ENCODE data around the gene SLC7A4. TPM values are rescaled to one million over a fixed set of nuclear protein-coding genes. Genes with fewer than 3 reads are reported as not detected.

Gene SLC7A4
- polyA plus RNA-seq, 1 of the 3 experiments (the other 2 are of a cell fraction), result 0.02 TPM

DNA sequence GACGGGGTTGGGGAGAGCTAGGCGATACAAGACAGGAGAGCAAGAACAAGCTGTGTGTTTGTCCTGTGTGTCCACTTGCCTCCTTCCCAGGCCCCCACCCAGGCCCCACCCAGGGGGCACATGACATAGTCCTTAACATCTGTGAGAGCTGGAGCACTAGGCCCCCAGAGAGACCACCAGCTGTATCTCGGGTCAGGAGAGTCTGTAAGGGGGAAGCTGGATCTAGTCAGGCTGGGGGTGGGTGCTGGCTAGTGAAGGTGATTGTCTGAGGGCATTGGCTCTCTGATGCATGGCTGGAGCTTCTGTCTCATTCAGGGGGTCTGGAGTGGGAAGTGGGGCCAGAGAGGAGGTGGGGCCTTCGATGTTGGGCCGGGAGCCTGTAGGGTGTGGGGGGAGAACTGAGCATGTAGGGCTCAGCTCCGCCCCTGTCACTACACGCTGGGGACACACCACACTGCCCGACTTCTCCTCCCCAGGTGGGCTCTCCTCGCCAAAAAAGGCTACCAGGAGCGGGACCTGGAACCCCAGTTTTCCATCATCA is 16.8 kb downstream of the SLC7A4 start (continued):
- TF ChIP-seq GABPA (IDR thresholded peaks at IDR 0.05; ENCODE audit: low read depth) (no peak), SIN3A (IDR thresholded peaks at IDR 0.05; ENCODE audit: borderline replicate concordance, low read depth, low read length) (no peak)

DNA sequence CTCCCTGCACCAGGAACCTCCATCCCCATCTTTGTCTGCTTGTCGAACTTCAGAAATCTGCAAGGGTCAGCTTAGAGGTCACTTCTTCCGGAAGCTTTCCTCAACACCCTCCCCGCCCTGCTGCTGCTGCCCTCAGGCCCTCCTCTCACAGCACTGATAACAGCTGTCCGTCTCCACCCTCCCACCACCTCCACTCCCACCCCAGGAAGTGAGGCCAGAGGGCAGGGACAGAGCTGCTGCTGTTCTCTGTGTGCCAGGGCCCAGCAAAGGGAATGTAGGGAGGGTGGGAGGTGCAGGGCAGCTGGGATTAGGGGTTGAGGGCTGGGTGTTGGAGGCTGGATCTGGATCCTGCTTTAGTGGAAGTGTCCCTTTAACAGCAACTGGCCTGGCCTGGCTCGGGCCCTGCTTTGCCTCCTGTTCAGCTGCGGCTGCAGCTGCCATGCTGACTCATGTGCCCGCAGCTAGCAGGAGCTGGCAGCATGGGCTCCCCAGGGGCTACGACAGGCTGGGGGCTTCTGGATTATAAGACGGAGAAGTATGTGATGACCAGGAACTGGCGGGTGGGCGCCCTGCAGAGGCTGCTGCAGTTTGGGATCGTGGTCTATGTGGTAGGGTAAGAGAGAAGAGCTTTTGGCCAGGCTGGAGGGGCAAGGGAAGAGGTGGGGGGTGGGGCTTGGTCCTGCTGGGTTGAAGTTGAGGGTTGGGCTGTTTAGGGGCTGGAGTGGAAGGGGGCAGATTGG is 17.5 kb downstream of the SLC7A4 start, which contains the start of gene P2RX6:
P2RX6 (plus strand) TSS at position 440 of the 740 bp plus-strand sequence; CDS start at position 450, 10 bp downstream.
- 8% methylated on average over 11 of the region's 12 CpGs for WGBS (ENCODE audit: low lambda C conversion rate)
- peak within 1 kb of the TSS; percentile 92 for H2AFZ ChIP-seq (ENCODE audit: low read depth)
- no peaks in the 10 kb centered on the region for H3K27me3 ChIP-seq (ENCODE audit: insufficient read depth)
- peak within 1 kb of the TSS; percentile 76 to 78 for H3K4me3 ChIP-seq (ENCODE audit: low read depth in 2 of 2, low read length in 1 of 2)
- ChIA-PET POLR2A (interaction anchor here (1.1 to 4.0 kb wide), 9 partner anchors 12 to 592 kb away, joined by 3 to 34 read pairs (median 5); partner anchors contain the start of genes LRRC74B, LZTR1 and THAP7), CTCF (interaction anchor here (0.9 to 1.3 kb wide), 4 partner anchors 87 to 632 kb away, joined by 3 to 5 read pairs (median 3); no protein-coding TSS in a partner anchor)
- TF ChIP-seq MEF2A (IDR thresholded peaks at IDR 0.05; ENCODE audit: borderline replicate concordance, low read depth), result no peak
- TF ChIP-seq GATA2 (CRISPR knock-in tag; IDR thresholded peaks at IDR 0.05), result peak; percentile 87
- peak; percentile 86 for TF ChIP-seq FOXJ3 (CRISPR knock-in tag; IDR thresholded peaks at IDR 0.05)
- no peak for TF ChIP-seq ELF1 (IDR thresholded peaks at IDR 0.05)
- peak; percentile 45; the same call in 1 of the 2 replicates for TF ChIP-seq RCOR1 (IDR thresholded peaks at IDR 0.05; ENCODE audit: low read length)
- TF ChIP-seq, protein P1, sequence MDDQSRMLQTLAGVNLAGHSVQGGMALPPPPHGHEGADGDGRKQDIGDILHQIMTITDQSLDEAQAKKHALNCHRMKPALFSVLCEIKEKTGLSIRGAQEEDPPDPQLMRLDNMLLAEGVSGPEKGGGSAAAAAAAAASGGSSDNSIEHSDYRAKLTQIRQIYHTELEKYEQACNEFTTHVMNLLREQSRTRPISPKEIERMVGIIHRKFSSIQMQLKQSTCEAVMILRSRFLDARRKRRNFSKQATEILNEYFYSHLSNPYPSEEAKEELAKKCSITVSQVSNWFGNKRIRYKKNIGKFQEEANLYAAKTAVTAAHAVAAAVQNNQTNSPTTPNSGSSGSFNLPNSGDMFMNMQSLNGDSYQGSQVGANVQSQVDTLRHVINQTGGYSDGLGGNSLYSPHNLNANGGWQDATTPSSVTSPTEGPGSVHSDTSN (IDR thresholded peaks at IDR 0.05), result no peak
- peak in 1 of 2 experiments; percentile 59; a peak in 1 of 4 replicates for TF ChIP-seq EP300 (IDR thresholded peaks at IDR 0.05; ENCODE audit: borderline replicate concordance in 1 of 2, low read depth in 1 of 2, low read length in 1 of 2)
- TF ChIP-seq, protein P2, sequence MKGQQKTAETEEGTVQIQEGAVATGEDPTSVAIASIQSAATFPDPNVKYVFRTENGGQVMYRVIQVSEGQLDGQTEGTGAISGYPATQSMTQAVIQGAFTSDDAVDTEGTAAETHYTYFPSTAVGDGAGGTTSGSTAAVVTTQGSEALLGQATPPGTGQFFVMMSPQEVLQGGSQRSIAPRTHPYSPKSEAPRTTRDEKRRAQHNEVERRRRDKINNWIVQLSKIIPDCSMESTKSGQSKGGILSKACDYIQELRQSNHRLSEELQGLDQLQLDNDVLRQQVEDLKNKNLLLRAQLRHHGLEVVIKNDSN (IDR thresholded peaks at IDR 0.05; ENCODE audit: borderline replicate concordance, low read depth), result no peak
- no peak for TF ChIP-seq NRF1 (IDR thresholded peaks at IDR 0.05; ENCODE audit: low read depth, low read length)
- TF ChIP-seq, protein P3, sequence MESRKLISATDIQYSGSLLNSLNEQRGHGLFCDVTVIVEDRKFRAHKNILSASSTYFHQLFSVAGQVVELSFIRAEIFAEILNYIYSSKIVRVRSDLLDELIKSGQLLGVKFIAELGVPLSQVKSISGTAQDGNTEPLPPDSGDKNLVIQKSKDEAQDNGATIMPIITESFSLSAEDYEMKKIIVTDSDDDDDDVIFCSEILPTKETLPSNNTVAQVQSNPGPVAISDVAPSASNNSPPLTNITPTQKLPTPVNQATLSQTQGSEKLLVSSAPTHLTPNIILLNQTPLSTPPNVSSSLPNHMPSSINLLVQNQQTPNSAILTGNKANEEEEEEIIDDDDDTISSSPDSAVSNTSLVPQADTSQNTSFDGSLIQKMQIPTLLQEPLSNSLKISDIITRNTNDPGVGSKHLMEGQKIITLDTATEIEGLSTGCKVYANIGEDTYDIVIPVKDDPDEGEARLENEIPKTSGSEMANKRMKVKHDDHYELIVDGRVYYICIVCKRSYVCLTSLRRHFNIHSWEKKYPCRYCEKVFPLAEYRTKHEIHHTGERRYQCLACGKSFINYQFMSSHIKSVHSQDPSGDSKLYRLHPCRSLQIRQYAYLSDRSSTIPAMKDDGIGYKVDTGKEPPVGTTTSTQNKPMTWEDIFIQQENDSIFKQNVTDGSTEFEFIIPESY (IDR thresholded peaks at IDR 0.05; ENCODE audit: borderline replicate concordance, low read depth), result no peak
- TF ChIP-seq SMC3 (IDR thresholded peaks at IDR 0.05; ENCODE audit: low read depth, low read length), result 0 out of 2 replicates have a peak, but pooled peaks have one; percentile 1
- TF ChIP-seq RAD21 (IDR thresholded peaks at IDR 0.05; ENCODE audit: low read length), result peak; percentile 17; the same call in 1 of the 2 replicates
- TF ChIP-seq, protein P4, sequence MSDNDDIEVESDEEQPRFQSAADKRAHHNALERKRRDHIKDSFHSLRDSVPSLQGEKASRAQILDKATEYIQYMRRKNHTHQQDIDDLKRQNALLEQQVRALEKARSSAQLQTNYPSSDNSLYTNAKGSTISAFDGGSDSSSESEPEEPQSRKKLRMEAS (IDR thresholded peaks at IDR 0.05; ENCODE audit: low read depth), result peak; percentile 52
- TF ChIP-seq FOSL2 (IDR thresholded peaks at IDR 0.05; ENCODE audit: borderline replicate concordance, low read depth), result no peak; the same call in 1 of the 2 replicates
- TF ChIP-seq SIN3A (IDR thresholded peaks at IDR 0.05; ENCODE audit: borderline replicate concordance, low read depth, low read length), result no peak
- TF ChIP-seq, protein P5, sequence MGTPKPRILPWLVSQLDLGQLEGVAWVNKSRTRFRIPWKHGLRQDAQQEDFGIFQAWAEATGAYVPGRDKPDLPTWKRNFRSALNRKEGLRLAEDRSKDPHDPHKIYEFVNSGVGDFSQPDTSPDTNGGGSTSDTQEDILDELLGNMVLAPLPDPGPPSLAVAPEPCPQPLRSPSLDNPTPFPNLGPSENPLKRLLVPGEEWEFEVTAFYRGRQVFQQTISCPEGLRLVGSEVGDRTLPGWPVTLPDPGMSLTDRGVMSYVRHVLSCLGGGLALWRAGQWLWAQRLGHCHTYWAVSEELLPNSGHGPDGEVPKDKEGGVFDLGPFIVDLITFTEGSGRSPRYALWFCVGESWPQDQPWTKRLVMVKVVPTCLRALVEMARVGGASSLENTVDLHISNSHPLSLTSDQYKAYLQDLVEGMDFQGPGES (IDR thresholded peaks at IDR 0.05; ENCODE audit: low read depth, low read length), result no peak
- TF ChIP-seq MXI1 (IDR thresholded peaks at IDR 0.05; ENCODE audit: low read depth, low read length), result no peak
- peak; percentile 66; the same call in 1 of the 2 replicates for TF ChIP-seq TCF12 (IDR thresholded peaks at IDR 0.05)
- TF ChIP-seq EZH2phosphoT487 (IDR thresholded peaks at IDR 0.05; ENCODE audit: borderline replicate concordance, low read depth), result no peak
- H3F3A ChIP-seq (replicated peaks; ENCODE audit: insufficient read depth), result peaks cover 5% of the 10 kb centered on the region
- H4K20me1 ChIP-seq (ENCODE audit: insufficient read depth), result no peaks in the 10 kb centered on the region
- no peaks in the 10 kb centered on the region for H3K9me3 ChIP-seq
- peaks cover 7% of the 10 kb centered on the region; the same call in 1 of the 2 replicates for H3K79me2 ChIP-seq (ENCODE audit: insufficient read depth)
- H3K9ac ChIP-seq, result peak within 1 kb of the TSS; percentile 82
- peaks cover 15 to 45% of the 10 kb centered on the region in 2 experiments; a peak in 3 of 4 replicates for H3K4me1 ChIP-seq (ENCODE audit: control insufficient read depth in 1 of 2, insufficient read depth in 2 of 2, low read depth in 1 of 2, low read length in 1 of 2)
- DNase-seq, result peak; percentile 84
- peak within 1 kb of the TSS; percentile 71 to 97 for H3K27ac ChIP-seq (ENCODE audit: low read depth in 2 of 2, low read length in 1 of 2)
- no peaks in the 10 kb centered on the region for H3K36me3 ChIP-seq (replicated peaks in 1 of 2; ENCODE audit: control insufficient read depth in 1 of 2, insufficient read depth in 2 of 2, low read length in 1 of 2)
- H3K9me2 ChIP-seq, result no peaks in the 10 kb centered on the region
- peak within 1 kb of the TSS; percentile 95 for H3K4me2 ChIP-seq

Measured in SK-N-SH (cell line).